ENCODE data around the gene RBP5.

The RBP5 gene

GRCh38 chr12:7128681-7129286 is at the start of gene RBP5:
RBP5 (minus strand) TSS chr12:7128889; CDS start chr12:7128775, 114 bp downstream.
- no peak for DNase-seq (ENCODE audit: low spot score)

- no peak for DNase-seq (ENCODE audit: low spot score)
These were observed 49.8 kb upstream of the RBP5 start for GRCh38 chr12:7178481-7178880.

- DNase-seq (ENCODE audit: low spot score): no peak
These were observed 47.9 kb upstream of the RBP5 start for GRCh38 chr12:7176595-7176994.

- DNase-seq (ENCODE audit: low spot score): no peak
These were observed 46.8 kb upstream of the RBP5 start for GRCh38 chr12:7175493-7175892.

GRCh38 chr12:7171854-7172253 is 43.2 kb upstream of the RBP5 start:
- DNase-seq (ENCODE audit: low spot score): no peak

- DNase-seq (ENCODE audit: low spot score): no peak
These were observed 41.3 kb upstream of the RBP5 start for GRCh38 chr12:7169951-7170350.

GRCh38 chr12:7162691-7163114 is 34.0 kb upstream of the RBP5 start:
- DNase-seq (ENCODE audit: low spot score): no peak

GRCh38 chr12:7161811-7162210 is 33.1 kb upstream of the RBP5 start:
- DNase-seq (ENCODE audit: low spot score): no peak

- no peak for DNase-seq (ENCODE audit: low spot score)
These were observed 32.6 kb upstream of the RBP5 start for GRCh38 chr12:7161327-7161726.

- DNase-seq (ENCODE audit: low spot score): no peak
These were observed 31.5 kb upstream of the RBP5 start for GRCh38 chr12:7160183-7160582.

GRCh38 chr12:7158781-7159609 is 30.3 kb upstream of the RBP5 start:
- no peak for DNase-seq (ENCODE audit: low spot score)

- DNase-seq (ENCODE audit: low spot score): no peak
These were observed 28.7 kb upstream of the RBP5 start for GRCh38 chr12:7157391-7157790.

GRCh38 chr12:7156259-7157197 is 27.8 kb upstream of the RBP5 start:
- no peak for DNase-seq (ENCODE audit: low spot score)

- no peak for DNase-seq (ENCODE audit: low spot score)
These were observed 26.9 kb upstream of the RBP5 start for GRCh38 chr12:7155471-7156034.

- DNase-seq (ENCODE audit: low spot score): no peak
These were observed 26.3 kb upstream of the RBP5 start for GRCh38 chr12:7154901-7155470.

- no peak for DNase-seq (ENCODE audit: low spot score)
These were observed 25.4 kb upstream of the RBP5 start for GRCh38 chr12:7154042-7154441.

GRCh38 chr12:7152818-7153217 is 24.1 kb upstream of the RBP5 start:
- DNase-seq (ENCODE audit: low spot score): no peak

GRCh38 chr12:7151532-7151931 is 22.8 kb upstream of the RBP5 start:
- no peak for DNase-seq (ENCODE audit: low spot score)

GRCh38 chr12:7150841-7151240 is 22.2 kb upstream of the RBP5 start:
- DNase-seq (ENCODE audit: low spot score): no peak

- no peak for DNase-seq (ENCODE audit: low spot score)
These were observed 21.7 kb upstream of the RBP5 start for GRCh38 chr12:7150356-7150755.

- DNase-seq (ENCODE audit: low spot score): no peak
These were observed 18.2 kb upstream of the RBP5 start for GRCh38 chr12:7146906-7147305.

- DNase-seq (ENCODE audit: low spot score): no peak
These were observed 17.5 kb upstream of the RBP5 start for GRCh38 chr12:7146228-7146627.
